Endothelial cell (in vitro differentiated cells): Measurements from ENCODE around the gene SASH1. TPM values are rescaled to one million over a fixed set of nuclear protein-coding genes. Genes with fewer than 3 reads are reported as not detected.

Experiments used
- DNase-seq: peaks from one replicate; pipeline ENCODE4 v3.0.0; 2021; ENCODE audit warnings: low spot score
- H3K27ac Mint-ChIP-seq: one replicate; pipeline ENCODE4 v1.8.0; 2021; ENCODE audit warnings: mixed read lengths, inconsistent platforms; ENCODE audit not compliant: unreplicated experiment
- H3K27me3 Mint-ChIP-seq: one replicate; pipeline ENCODE4 v1.8.0; 2021; ENCODE audit warnings: mild to moderate bottlenecking, moderate library complexity, mixed read lengths, inconsistent platforms; ENCODE audit not compliant: unreplicated experiment
- H3K36me3 Mint-ChIP-seq: one replicate; pipeline ENCODE4 v1.8.0; 2021; ENCODE audit warnings: mild to moderate bottlenecking, low read depth, mixed read lengths, inconsistent platforms; ENCODE audit not compliant: unreplicated experiment
- H3K4me1 Mint-ChIP-seq: one replicate; pipeline ENCODE4 v1.8.0; 2021; ENCODE audit warnings: mild to moderate bottlenecking, mixed read lengths, inconsistent platforms; ENCODE audit not compliant: unreplicated experiment
- H3K4me3 Mint-ChIP-seq: one replicate; pipeline ENCODE4 v1.8.0; 2021; ENCODE audit warnings: mild to moderate bottlenecking, mixed read lengths, inconsistent platforms; ENCODE audit not compliant: unreplicated experiment
- H3K9me3 Mint-ChIP-seq: one replicate; pipeline ENCODE4 v1.8.0; 2021; ENCODE audit warnings: mixed read lengths, inconsistent platforms; ENCODE audit not compliant: unreplicated experiment
- total RNA-seq: library from RNA; stranded (reverse); fragmentation: NEBNext Ultra II Directional; extraction: Animal tissue kit (Norgen Biotek cat#: 25700); gene quantifications from one replicate; pipeline ENCODE4 v1.2.1, GENCODE V29; 2021; ENCODE audit not compliant: unreplicated experiment
- TF ChIP-seq, protein P1 (sequence below): fragments of 200-600 bp; sonication (generic); IDR thresholded peaks from one replicate; pipeline ENCODE4 v1.5.0; 2021; ENCODE audit warnings: antibody characterized with exemption; ENCODE audit not compliant: unreplicated experiment

Gene SASH1
- total RNA-seq, 1 donor from 2014 or later: 138 TPM

DNA sequence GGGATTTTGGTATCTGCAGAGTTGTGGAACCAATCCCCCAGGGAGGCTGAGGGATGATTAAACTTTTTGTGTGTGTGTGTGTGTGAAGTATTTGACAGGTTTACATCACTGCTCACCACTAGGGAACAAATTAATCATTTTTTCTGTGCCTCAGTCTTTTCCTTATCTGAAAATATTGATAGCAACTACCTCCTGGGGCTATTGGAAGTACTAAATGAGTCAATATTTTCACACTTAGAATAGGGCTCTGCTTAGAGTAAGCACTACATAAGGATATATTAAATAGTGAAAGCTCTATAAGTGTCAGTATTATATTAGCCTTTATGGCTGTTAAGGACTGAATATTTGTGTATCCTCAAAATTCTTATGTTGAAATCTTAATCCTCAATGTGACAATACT is 249.0 kb downstream of the SASH1 start:
- Mint-ChIP-seq H3K27me3 (peaks cover 2% of the 10 kb centered on the region), H3K4me3 (no peak overlapping the region), H3K4me1 (peaks cover 3% of the 10 kb centered on the region), H3K27ac (no peak overlapping the region), H3K9me3 (no peaks in the 10 kb centered on the region), H3K36me3 (peaks cover 10% of the 10 kb centered on the region)
- TF ChIP-seq, protein P1, sequence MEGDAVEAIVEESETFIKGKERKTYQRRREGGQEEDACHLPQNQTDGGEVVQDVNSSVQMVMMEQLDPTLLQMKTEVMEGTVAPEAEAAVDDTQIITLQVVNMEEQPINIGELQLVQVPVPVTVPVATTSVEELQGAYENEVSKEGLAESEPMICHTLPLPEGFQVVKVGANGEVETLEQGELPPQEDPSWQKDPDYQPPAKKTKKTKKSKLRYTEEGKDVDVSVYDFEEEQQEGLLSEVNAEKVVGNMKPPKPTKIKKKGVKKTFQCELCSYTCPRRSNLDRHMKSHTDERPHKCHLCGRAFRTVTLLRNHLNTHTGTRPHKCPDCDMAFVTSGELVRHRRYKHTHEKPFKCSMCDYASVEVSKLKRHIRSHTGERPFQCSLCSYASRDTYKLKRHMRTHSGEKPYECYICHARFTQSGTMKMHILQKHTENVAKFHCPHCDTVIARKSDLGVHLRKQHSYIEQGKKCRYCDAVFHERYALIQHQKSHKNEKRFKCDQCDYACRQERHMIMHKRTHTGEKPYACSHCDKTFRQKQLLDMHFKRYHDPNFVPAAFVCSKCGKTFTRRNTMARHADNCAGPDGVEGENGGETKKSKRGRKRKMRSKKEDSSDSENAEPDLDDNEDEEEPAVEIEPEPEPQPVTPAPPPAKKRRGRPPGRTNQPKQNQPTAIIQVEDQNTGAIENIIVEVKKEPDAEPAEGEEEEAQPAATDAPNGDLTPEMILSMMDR: no peak
- DNase-seq: no peak

DNA sequence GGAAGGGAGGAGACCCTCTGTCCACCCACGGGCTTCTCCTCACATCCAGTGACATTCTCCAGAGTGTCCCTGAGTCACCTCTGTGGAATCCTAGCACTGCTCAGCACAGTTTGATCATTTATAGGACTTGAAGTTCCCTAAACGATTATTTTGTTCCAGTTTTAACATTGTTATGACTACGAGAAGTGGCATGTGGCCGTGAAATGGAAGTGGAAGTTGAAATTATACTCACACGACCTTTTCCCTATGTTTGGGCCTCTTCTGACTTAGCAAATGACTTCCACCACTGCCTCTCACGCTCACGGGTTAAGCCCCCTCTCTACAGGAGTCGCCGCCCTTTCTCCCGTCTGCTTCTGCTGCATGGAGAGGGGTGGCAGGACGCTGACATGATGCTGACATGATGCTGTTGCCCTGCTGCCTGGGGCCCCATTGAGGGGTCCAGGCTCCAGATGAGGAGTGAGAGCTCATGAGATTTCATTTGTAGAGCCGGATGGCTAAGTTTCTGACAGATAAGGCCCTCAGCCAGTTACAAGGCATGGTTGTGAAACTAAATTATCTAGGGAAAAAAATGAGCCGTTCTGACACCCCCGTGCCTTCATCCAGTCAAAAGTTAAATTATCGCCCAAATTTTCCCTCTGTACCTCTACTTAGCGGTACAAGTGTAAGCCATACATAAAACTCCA is 250.6 kb downstream of the SASH1 start:
- TF ChIP-seq, protein P1: no peak
- DNase-seq: no peak
- Mint-ChIP-seq H3K4me3 (no peak overlapping the region), H3K36me3 (peaks cover 5% of the 10 kb centered on the region), H3K27ac (no peak overlapping the region), H3K9me3 (no peaks in the 10 kb centered on the region), H3K27me3 (no peaks in the 10 kb centered on the region), H3K4me1 (peaks cover 7% of the 10 kb centered on the region)

DNA sequence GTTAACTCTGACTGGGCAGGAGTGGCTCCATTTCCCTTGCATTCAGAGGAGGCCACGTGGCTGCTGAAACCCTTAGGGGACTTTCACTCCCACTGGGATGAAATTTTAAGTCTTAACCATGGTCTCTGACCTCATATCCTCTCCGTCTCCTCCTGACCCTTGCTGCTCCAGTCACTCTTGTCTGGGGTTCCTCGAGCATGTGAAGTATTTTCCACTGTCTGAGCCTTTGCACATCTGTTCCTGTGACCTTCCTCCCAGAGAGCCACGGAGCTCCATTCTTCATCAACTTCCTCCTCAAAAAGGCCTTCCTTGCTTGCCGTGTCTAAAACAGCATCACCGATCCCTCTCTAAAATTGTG is 251.2 kb downstream of the SASH1 start:
- DNase-seq: no peak
- H3K4me3 Mint-ChIP-seq: no peak overlapping the region
- H3K27ac Mint-ChIP-seq: no peak overlapping the region
- TF ChIP-seq, protein P1: no peak
- no peaks in the 10 kb centered on the region for H3K27me3 Mint-ChIP-seq
- peaks cover 11% of the 10 kb centered on the region for H3K4me1 Mint-ChIP-seq
- H3K36me3 Mint-ChIP-seq: peaks cover 4% of the 10 kb centered on the region
- H3K9me3 Mint-ChIP-seq: no peaks in the 10 kb centered on the region

DNA sequence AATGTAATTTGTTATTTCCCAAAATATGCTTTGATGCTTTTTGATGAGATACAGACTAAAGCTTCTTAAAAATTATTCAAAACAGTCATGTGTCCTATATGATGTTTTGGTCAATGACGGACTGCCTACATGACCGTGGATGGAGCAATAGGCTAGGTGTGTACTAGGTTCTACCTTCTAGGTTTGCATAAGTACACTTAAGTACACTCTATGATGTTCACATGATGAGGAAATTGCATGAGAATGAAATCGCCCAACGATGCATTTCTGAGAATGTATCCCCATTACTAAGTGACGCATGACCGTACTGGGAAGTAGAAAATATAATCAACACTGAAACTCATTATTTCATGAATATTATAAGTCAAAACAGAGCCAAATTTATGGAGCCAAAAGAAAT is 252.9 kb downstream of the SASH1 start:
- DNase-seq: no peak
- TF ChIP-seq, protein P1: no peak
- Mint-ChIP-seq H3K9me3 (peaks cover 6% of the 10 kb centered on the region), H3K36me3 (peaks cover under 1% of the 10 kb centered on the region), H3K27me3 (no peaks in the 10 kb centered on the region), H3K4me1 (peaks cover 13% of the 10 kb centered on the region), H3K27ac (no peak overlapping the region), H3K4me3 (no peak overlapping the region)

DNA sequence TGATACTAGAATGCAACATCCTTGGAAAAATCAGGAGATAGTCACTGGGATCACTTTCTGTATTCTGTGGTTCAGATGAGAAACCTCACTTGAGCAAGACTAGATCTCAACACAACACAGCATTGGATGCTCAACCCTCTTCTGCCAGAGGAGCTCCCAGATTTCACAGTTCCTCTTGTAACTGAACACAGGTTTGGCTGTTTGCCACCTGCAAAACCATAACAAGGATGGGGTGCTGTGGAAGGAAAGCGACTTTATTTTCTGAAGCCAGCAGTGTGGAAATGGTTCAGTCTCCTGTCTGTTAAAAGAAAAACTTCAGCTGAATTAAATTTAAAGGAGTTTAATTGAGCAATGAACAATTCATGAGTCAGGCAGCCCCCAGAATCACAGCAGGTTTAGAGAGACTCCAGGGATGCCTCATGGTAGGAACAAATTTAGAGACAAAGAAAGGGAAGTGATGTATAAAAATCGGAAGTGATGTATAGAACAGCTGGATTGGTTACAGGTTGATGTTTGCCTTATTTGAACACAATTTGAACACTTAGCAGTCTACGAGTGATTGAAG is 254.3 kb downstream of the SASH1 start:
- Mint-ChIP-seq H3K36me3 (peaks cover 9% of the 10 kb centered on the region), H3K27ac (no peak overlapping the region), H3K4me3 (no peak overlapping the region), H3K27me3 (peaks cover 3% of the 10 kb centered on the region), H3K4me1 (peaks cover 14% of the 10 kb centered on the region), H3K9me3 (peaks cover 13% of the 10 kb centered on the region)
- no peak for DNase-seq
- TF ChIP-seq, protein P1: no peak
